ENCODE data around the gene DPM2.

The DPM2 gene

GRCh38 chr9:127953768-127954505, 16.3 kb upstream of the DPM2 start:
- DNase-seq: no peak

GRCh38 chr9:127953154-127953553, 15.5 kb upstream of the DPM2 start:
- no peak for DNase-seq

- no peak for DNase-seq
Measured at GRCh38 chr9:127950513-127951289, 13.0 kb upstream of the DPM2 start.

GRCh38 chr9:127949827-127950512, 12.3 kb upstream of the DPM2 start:
- no peak for DNase-seq

- no peak for DNase-seq
Measured at GRCh38 chr9:127947841-127948710, 10.4 kb upstream of the DPM2 start.

- DNase-seq: no peak
Measured at GRCh38 chr9:127946728-127947127, 9.1 kb upstream of the DPM2 start.

GRCh38 chr9:127945942-127946341, 8.3 kb upstream of the DPM2 start:
- no peak for DNase-seq

GRCh38 chr9:127945338-127945737, 7.7 kb upstream of the DPM2 start:
- DNase-seq: no peak

- no peak for DNase-seq
Measured at GRCh38 chr9:127944586-127945218, 7.0 kb upstream of the DPM2 start.

- DNase-seq: peak; percentile 78
Measured at GRCh38 chr9:127943731-127944144, 6.1 kb upstream of the DPM2 start.

GRCh38 chr9:127943011-127943662, 5.5 kb upstream of the DPM2 start:
- no peak for DNase-seq

- peak; percentile 59 for DNase-seq
Measured at GRCh38 chr9:127942216-127943010, 4.8 kb upstream of the DPM2 start.

GRCh38 chr9:127941961-127942215, 4.2 kb upstream of the DPM2 start:
- no peak for DNase-seq

- DNase-seq: no peak
Measured at GRCh38 chr9:127941062-127941960, 3.7 kb upstream of the DPM2 start.

GRCh38 chr9:127940593-127940992, 2.9 kb upstream of the DPM2 start:
- no peak for DNase-seq

GRCh38 chr9:127938298-127938690, 640 bp upstream of the DPM2 start:
- no peak for DNase-seq

GRCh38 chr9:127937056-127937387, 632 bp downstream of the DPM2 start:
- no peak for DNase-seq

- DNase-seq: no peak
Measured at GRCh38 chr9:127936347-127936852, 1.3 kb downstream of the DPM2 start.

- no peak for DNase-seq
Measured at GRCh38 chr9:127935765-127936221, 1.9 kb downstream of the DPM2 start.

- no peak for DNase-seq
Measured at GRCh38 chr9:127934986-127935385, 2.7 kb downstream of the DPM2 start.

Measured in CD4-positive, alpha-beta T cell treated with Interleukin-12 subunit alpha and Interleukin-12 subunit beta, for 1 hour (primary cell).